ENCODE data around the gene SPC24. TPM values are rescaled to one million over a fixed set of nuclear protein-coding genes. Genes with fewer than 3 reads are reported as not detected.

Gene SPC24
- total and polyA plus RNA-seq, 2 donors (not counting 1 experiment from before 2014, with no cell fraction given): 0.12 to 0.15 TPM

DNA sequence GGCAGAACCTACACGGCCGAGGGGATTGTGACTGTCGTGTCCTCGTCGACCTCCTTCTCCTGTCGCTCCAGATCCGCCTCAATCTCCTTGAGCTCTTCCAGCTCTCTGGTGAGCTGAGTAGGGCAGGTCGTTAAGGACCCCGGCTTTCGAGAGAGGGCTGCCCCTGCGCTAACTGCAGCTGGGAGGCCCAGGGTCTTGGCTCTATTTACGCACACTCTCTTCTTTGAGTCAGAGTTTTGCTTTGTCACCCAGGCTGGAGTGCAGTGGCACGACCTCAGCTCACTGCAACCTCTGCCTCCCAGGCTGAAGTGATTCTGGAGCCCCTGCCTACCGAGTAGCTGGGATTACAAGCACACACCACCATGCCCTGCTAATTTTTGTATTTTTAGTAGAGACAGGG, 7.6 kb downstream of the SPC24 start:
- no peak overlapping the region for H3K4me2 ChIP-seq (replicated peaks; ENCODE audit: low read depth, low read length, poor library complexity, severe bottlenecking)
- H3K27me3 Mint-ChIP-seq: no peaks in the 10 kb centered on the region
- H3K9ac ChIP-seq (ENCODE audit: low read length): no peak overlapping the region
- ChIA-PET POLR2A (no interaction called here), CTCF (no interaction called here)
- WGBS (ENCODE audit: insufficient coverage): 96% methylated on average over 14 of the region's 14 CpGs
- H3K9me3 ChIP-seq (ENCODE audit: control extremely low read depth in 1 of 3, control insufficient read depth in 2 of 3, insufficient read depth in 1 of 3, low read length in 2 of 3): peaks cover 0 to 8% (median 0%) of the 10 kb centered on the region in 3 donors
- intact Hi-C loops (cut with micrococcal nuclease): no loop called here
- TF ChIP-seq, protein P1, sequence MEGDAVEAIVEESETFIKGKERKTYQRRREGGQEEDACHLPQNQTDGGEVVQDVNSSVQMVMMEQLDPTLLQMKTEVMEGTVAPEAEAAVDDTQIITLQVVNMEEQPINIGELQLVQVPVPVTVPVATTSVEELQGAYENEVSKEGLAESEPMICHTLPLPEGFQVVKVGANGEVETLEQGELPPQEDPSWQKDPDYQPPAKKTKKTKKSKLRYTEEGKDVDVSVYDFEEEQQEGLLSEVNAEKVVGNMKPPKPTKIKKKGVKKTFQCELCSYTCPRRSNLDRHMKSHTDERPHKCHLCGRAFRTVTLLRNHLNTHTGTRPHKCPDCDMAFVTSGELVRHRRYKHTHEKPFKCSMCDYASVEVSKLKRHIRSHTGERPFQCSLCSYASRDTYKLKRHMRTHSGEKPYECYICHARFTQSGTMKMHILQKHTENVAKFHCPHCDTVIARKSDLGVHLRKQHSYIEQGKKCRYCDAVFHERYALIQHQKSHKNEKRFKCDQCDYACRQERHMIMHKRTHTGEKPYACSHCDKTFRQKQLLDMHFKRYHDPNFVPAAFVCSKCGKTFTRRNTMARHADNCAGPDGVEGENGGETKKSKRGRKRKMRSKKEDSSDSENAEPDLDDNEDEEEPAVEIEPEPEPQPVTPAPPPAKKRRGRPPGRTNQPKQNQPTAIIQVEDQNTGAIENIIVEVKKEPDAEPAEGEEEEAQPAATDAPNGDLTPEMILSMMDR (IDR thresholded peaks at IDR 0.05): no peak
- H3K27ac Mint-ChIP-seq: no peak overlapping the region
- no peak overlapping the region for H3K4me3 Mint-ChIP-seq
- no peaks in the 10 kb centered on the region for H4K20me1 ChIP-seq (ENCODE audit: control insufficient read depth, insufficient read depth, low read length, poor library complexity, severe bottlenecking)
- peaks cover 4% of the 10 kb centered on the region in 2 donors for H3K4me1 ChIP-seq (ENCODE audit: control insufficient read depth in 2 of 2, insufficient read depth in 2 of 2, low read length in 2 of 2)
- H3K4me3 ChIP-seq (ENCODE audit: control extremely low read depth in 1 of 5, extremely low read depth in 1 of 5, insufficient read depth in 1 of 5, low read depth in 2 of 5, low read length in 4 of 5): no peak overlapping the region
- H3K27ac ChIP-seq (ENCODE audit: low read length in 2 of 2): no peak overlapping the region
- DNase-seq (no peak), ATAC-seq (ENCODE audit: low read depth) (no peak)
- peaks cover 6% of the 10 kb centered on the region for H3K79me2 ChIP-seq (ENCODE audit: control insufficient read depth, insufficient read depth, low read length)
- H3K27me3 ChIP-seq (replicated peaks in 1 of 4; ENCODE audit: control extremely low read depth in 1 of 4, control insufficient read depth in 3 of 4, insufficient read depth in 4 of 4, low read length in 3 of 4): peaks cover 0 to 7% (median 0%) of the 10 kb centered on the region in 4 experiments
- no peaks in the 10 kb centered on the region for H3K9me3 Mint-ChIP-seq (ENCODE audit: insufficient read depth)
- no peak overlapping the region for H2AFZ ChIP-seq (ENCODE audit: insufficient read depth, low read depth, low read length, poor library complexity, severe bottlenecking)
- H3K36me3 ChIP-seq (replicated peaks in 1 of 2; ENCODE audit: control extremely low read depth in 1 of 2, control insufficient read depth in 1 of 2, extremely low read depth in 1 of 2, insufficient read depth in 2 of 2, low read length in 1 of 2): no peaks in the 10 kb centered on the region
- peaks cover 6% of the 10 kb centered on the region for H3K4me1 Mint-ChIP-seq

DNA sequence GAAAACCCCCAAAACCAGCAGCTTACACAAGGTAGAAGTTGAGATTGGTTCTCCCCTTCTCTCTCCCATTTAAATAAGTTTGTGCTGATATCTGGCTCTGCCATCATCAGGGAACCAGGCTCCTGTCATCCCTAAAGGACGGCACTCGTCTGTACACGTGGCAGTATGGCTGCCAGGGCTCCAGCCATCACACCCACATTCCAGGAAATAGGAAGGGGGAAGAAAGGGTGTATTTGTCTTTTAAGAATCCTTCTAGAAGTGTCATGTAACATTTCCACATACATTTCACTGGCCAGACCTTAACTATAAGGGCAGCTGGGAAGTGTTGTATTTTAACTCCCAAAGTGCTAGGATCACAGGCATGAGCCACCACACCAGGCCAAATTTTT, 10.1 kb downstream of the SPC24 start:
- H3K9ac ChIP-seq (ENCODE audit: low read length): no peak overlapping the region
- peaks cover 0 to 9% (median 0%) of the 10 kb centered on the region in 3 donors for H3K9me3 ChIP-seq (ENCODE audit: control extremely low read depth in 1 of 3, control insufficient read depth in 2 of 3, insufficient read depth in 1 of 3, low read length in 2 of 3)
- no peak overlapping the region for H3K4me3 ChIP-seq (ENCODE audit: control extremely low read depth in 1 of 5, extremely low read depth in 1 of 5, insufficient read depth in 1 of 5, low read depth in 2 of 5, low read length in 4 of 5)
- DNase-seq: no peak
- Mint-ChIP-seq H3K27me3 (no peaks in the 10 kb centered on the region), H3K27ac (no peak overlapping the region), H3K9me3 (ENCODE audit: insufficient read depth) (no peaks in the 10 kb centered on the region), H3K4me1 (peaks cover 9% of the 10 kb centered on the region), H3K4me3 (no peak overlapping the region)
- no peak for TF ChIP-seq EZH2 (IDR thresholded peaks at IDR 0.05; ENCODE audit: borderline replicate concordance, insufficient read depth, low read depth, low read length, poor library complexity, severe bottlenecking)
- TF ChIP-seq, protein P1 (IDR thresholded peaks at IDR 0.05): no peak
- intact Hi-C loops (cut with micrococcal nuclease): no loop called here
- peaks cover 0 to 19% (median 3%) of the 10 kb centered on the region in 4 experiments for H3K27me3 ChIP-seq (replicated peaks in 1 of 4; ENCODE audit: control extremely low read depth in 1 of 4, control insufficient read depth in 3 of 4, insufficient read depth in 4 of 4, low read length in 3 of 4)
- no peak overlapping the region for H2AFZ ChIP-seq (ENCODE audit: insufficient read depth, low read depth, low read length, poor library complexity, severe bottlenecking)
- no peak for ATAC-seq (ENCODE audit: low read depth)
- WGBS (ENCODE audit: insufficient coverage): no CpG with 5 or more reads among the region's 3 CpGs
- ChIA-PET CTCF (interaction anchor here (1.5 to 2.5 kb wide), 2 partner anchors 17 to 20 kb away, joined by 3 to 8 read pairs; no protein-coding TSS in a partner anchor), POLR2A (no interaction called here)
- H3K4me2 ChIP-seq (replicated peaks; ENCODE audit: low read depth, low read length, poor library complexity, severe bottlenecking): no peak overlapping the region
- no peak overlapping the region for H3K27ac ChIP-seq (ENCODE audit: low read length in 2 of 2)
- H4K20me1 ChIP-seq (ENCODE audit: control insufficient read depth, insufficient read depth, low read length, poor library complexity, severe bottlenecking): no peaks in the 10 kb centered on the region
- H3K4me1 ChIP-seq (ENCODE audit: control insufficient read depth in 2 of 2, insufficient read depth in 2 of 2, low read length in 2 of 2): peaks cover 8 to 10% of the 10 kb centered on the region in 2 donors
- no peaks in the 10 kb centered on the region for H3K79me2 ChIP-seq (ENCODE audit: control insufficient read depth, insufficient read depth, low read length)
- H3K36me3 ChIP-seq (replicated peaks in 1 of 2; ENCODE audit: control extremely low read depth in 1 of 2, control insufficient read depth in 1 of 2, extremely low read depth in 1 of 2, insufficient read depth in 2 of 2, low read length in 1 of 2): no peaks in the 10 kb centered on the region

Data from B cell (primary cell).